Thoracic aorta (tissue), 2 donors: ENCODE measurements around the gene MOB3B. TPM values are rescaled to one million over a fixed set of nuclear protein-coding genes. Genes with fewer than 3 reads are reported as not detected.

Experiments used
- ATAC-seq: fragments of 150-250 bp; one replicate; pipeline ENCODE4 v1.8.0; 2017; ENCODE audit warnings: low read depth; ENCODE audit not compliant: insufficient number of reproducible peaks, low FRiP score
- DNase-seq: peaks from one replicate; pipeline ENCODE4 v3.0.0-alpha.2; 2020; ENCODE audit warnings: low spot score
- H3K27ac ChIP-seq, 2 donors: fragments of 200-600 bp; sonication (generic); 1 replicate in 1 of 2; 2 replicates in 1 of 2; pipeline ENCODE4 v1.5.1; 2016; ENCODE audit warnings: mild to moderate bottlenecking in 2 of 2, moderate library complexity in 2 of 2
- H3K27me3 ChIP-seq: fragments of 200-600 bp; sonication (generic); replicated peaks from 2 replicates; pipeline ENCODE4 v1.6.0; 2016; ENCODE audit warnings: mild to moderate bottlenecking; ENCODE audit not compliant: insufficient read depth
- H3K36me3 ChIP-seq: fragments of 200-600 bp; sonication (generic); one replicate; pipeline ENCODE4 v1.5.1; 2016
- H3K4me1 ChIP-seq, 2 donors: fragments of 200-600 bp; sonication (generic); 1 replicate in 1 of 2; 2 replicates in 1 of 2; pipeline versions ENCODE4 v1.5.1 to v1.6.0; 2016; ENCODE audit warnings: low read depth in 2 of 2, mild to moderate bottlenecking in 1 of 2; ENCODE audit not compliant: control insufficient read depth in 1 of 2
- H3K4me3 ChIP-seq: fragments of 200-600 bp; sonication (generic); 2 replicates; pipeline ENCODE4 v1.5.1; 2016; ENCODE audit warnings: mild to moderate bottlenecking
- H3K9me3 ChIP-seq: fragments of 200-600 bp; sonication (generic); 2 replicates; pipeline ENCODE4 v1.5.1; 2016
- total RNA-seq, 2 donors: library from RNA; depleted of rRNA; stranded (reverse); fragments of >200 nt; gene quantifications; one replicate each; pipeline versions ENCODE4 v1.1.0 to v1.2.3, GENCODE V29; 2016
- TF ChIP-seq, protein P1 (sequence below): fragments of 200-600 bp; sonication (generic); IDR thresholded peaks from one replicate; pipeline ENCODE4 v1.5.1; 2019; ENCODE audit warnings: antibody characterized with exemption

The MOB3B gene
- total RNA-seq, 2 donors from 2014 or later = 6.6 to 11.1 TPM

- H3K9me3 ChIP-seq = no peaks in the 10 kb centered on the region
- no peak for ATAC-seq
- H3K4me3 ChIP-seq = no peak overlapping the region
- TF ChIP-seq, protein P1, sequence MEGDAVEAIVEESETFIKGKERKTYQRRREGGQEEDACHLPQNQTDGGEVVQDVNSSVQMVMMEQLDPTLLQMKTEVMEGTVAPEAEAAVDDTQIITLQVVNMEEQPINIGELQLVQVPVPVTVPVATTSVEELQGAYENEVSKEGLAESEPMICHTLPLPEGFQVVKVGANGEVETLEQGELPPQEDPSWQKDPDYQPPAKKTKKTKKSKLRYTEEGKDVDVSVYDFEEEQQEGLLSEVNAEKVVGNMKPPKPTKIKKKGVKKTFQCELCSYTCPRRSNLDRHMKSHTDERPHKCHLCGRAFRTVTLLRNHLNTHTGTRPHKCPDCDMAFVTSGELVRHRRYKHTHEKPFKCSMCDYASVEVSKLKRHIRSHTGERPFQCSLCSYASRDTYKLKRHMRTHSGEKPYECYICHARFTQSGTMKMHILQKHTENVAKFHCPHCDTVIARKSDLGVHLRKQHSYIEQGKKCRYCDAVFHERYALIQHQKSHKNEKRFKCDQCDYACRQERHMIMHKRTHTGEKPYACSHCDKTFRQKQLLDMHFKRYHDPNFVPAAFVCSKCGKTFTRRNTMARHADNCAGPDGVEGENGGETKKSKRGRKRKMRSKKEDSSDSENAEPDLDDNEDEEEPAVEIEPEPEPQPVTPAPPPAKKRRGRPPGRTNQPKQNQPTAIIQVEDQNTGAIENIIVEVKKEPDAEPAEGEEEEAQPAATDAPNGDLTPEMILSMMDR = no peak
- H3K27me3 ChIP-seq = no peaks in the 10 kb centered on the region
- DNase-seq = no peak
- H3K36me3 ChIP-seq = no peaks in the 10 kb centered on the region
- no peaks in the 10 kb centered on the region for H3K4me1 ChIP-seq
- no peak overlapping the region for H3K27ac ChIP-seq
Measured at GRCh38 chr9:27308691-27309390, 220.8 kb downstream of the MOB3B start.

DNA sequence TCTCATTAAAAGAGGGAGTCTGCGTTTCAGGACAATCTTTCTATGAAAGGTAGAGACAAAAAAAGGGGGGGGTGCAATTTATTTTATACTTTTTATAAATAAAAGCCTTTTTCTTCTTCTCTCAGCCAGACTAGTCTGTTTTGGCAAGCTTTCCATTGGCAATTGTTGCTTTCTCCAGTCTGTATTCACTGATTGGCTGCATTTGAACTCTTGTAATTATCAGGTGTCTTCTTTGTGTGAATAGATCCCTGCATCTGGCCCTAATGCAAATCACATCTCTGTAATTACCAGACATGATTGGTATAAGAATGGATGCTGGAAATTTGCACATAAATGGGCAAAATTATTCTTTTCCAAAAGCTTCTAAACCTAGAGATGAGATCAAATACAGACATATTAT lies 225.1 kb downstream of the MOB3B start:
- Histone ChIP-seq H3K36me3 (no peaks in the 10 kb centered on the region), H3K9me3 (no peaks in the 10 kb centered on the region), H3K4me3 (no peak overlapping the region), H3K4me1 (no peaks in the 10 kb centered on the region), H3K27me3 (no peaks in the 10 kb centered on the region), H3K27ac (no peak overlapping the region)
- DNase-seq (no peak), ATAC-seq (no peak)
- TF ChIP-seq, protein P1 = no peak

GRCh38 chr9:27303219-27303618 lies 226.4 kb downstream of the MOB3B start:
- no peaks in the 10 kb centered on the region for H3K27me3 ChIP-seq

GRCh38 chr9:27297050-27297449 lies 232.6 kb downstream of the MOB3B start, which contains the start of gene EQTN:
Gene EQTN (minus strand): TSS chr9:27297150. CDS start chr9:27297055, 95 bp downstream.
- Histone ChIP-seq H3K27me3 (no peaks in the 10 kb centered on the region), H3K9me3 (no peaks in the 10 kb centered on the region), H3K27ac (no peak within 1 kb of the TSS), H3K36me3 (no peaks in the 10 kb centered on the region), H3K4me3 (no peak within 1 kb of the TSS), H3K4me1 (no peaks in the 10 kb centered on the region)
- DNase-seq = no peak
- ATAC-seq = no peak
- TF ChIP-seq, protein P1 = no peak

More at GRCh38 chr9:27303219-27303618, 226.4 kb downstream of the MOB3B start:
- no peak for ATAC-seq
- H3K27ac ChIP-seq = no peak overlapping the region
- H3K4me1 ChIP-seq = no peaks in the 10 kb centered on the region
- no peaks in the 10 kb centered on the region for H3K36me3 ChIP-seq
- TF ChIP-seq, protein P1 = no peak
- H3K4me3 ChIP-seq = no peak overlapping the region
- H3K9me3 ChIP-seq = no peaks in the 10 kb centered on the region
- DNase-seq = no peak

GRCh38 chr9:27293996-27294395 lies 235.6 kb downstream of the MOB3B start:
- ATAC-seq (no peak), DNase-seq (no peak)
- H3K4me3 ChIP-seq = no peak overlapping the region
- H3K27me3 ChIP-seq = no peaks in the 10 kb centered on the region
- no peaks in the 10 kb centered on the region for H3K9me3 ChIP-seq
- no peaks in the 10 kb centered on the region for H3K36me3 ChIP-seq
- TF ChIP-seq, protein P1 = no peak
- H3K27ac ChIP-seq = no peak overlapping the region
- no peaks in the 10 kb centered on the region for H3K4me1 ChIP-seq
